ENCODE results near the gene TDP2. TPM values are rescaled to one million over a fixed set of nuclear protein-coding genes. Genes with fewer than 3 reads are reported as not detected.
"Not testable (repeated sequence)": the region's sequence is repeated elsewhere in the genome, so short reads cannot be mapped to it uniquely, and the experiment has no call there.

The TDP2 gene
- total RNA-seq, 2 donors from 2014 or later, result 46.0 to 60.2 TPM

- no peak for ATAC-seq
- peaks cover 5 to 7% of the 10 kb centered on the region in 2 donors for H3K36me3 Mint-ChIP-seq
- DNase-seq (ENCODE audit: low spot score in 2 of 2), result no peak
- H3K27ac Mint-ChIP-seq, result no peak overlapping the region
- H3K9me3 Mint-ChIP-seq, result no peaks in the 10 kb centered on the region
These were observed 23.9 kb upstream of the TDP2 start for GRCh38 chr6:24690593-24690992.

DNA sequence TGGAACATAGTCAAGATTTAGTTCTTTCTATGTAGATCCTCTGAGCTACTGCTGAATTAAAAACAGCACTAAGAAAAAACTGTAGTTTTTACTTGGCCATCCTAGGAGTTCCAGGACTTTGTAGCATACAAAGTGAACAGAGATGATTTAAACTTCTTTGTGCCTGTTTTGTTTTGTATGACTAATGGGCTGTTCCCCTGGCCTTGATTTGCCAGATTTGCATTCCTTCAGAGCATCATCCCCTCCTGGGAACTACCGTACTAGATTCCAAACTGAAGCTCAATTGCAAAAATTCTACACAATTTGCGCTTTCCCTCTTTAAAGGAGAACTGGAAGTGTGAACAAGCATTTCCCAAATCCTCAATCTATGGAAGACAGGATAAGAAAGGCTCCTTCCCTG lies 23.3 kb upstream of the TDP2 start:
- ATAC-seq (no peak), DNase-seq (ENCODE audit: low spot score in 2 of 2) (no peak)
- H3K36me3 Mint-ChIP-seq, result peaks cover 5 to 7% of the 10 kb centered on the region in 2 donors
- no peak overlapping the region for H3K27ac Mint-ChIP-seq
- H3K9me3 Mint-ChIP-seq, result no peaks in the 10 kb centered on the region

- no peak overlapping the region for H3K27ac Mint-ChIP-seq
- H3K36me3 Mint-ChIP-seq, result peaks cover 5 to 7% of the 10 kb centered on the region in 2 donors
- ATAC-seq, result no peak
- H3K9me3 Mint-ChIP-seq, result no peaks in the 10 kb centered on the region
- no peak for DNase-seq (ENCODE audit: low spot score in 2 of 2)
These were observed 20.2 kb upstream of the TDP2 start for GRCh38 chr6:24686946-24687345.

GRCh38 chr6:24686408-24686807 lies 19.7 kb upstream of the TDP2 start:
- Mint-ChIP-seq H3K9me3 (no peaks in the 10 kb centered on the region), H3K36me3 (peaks cover 5 to 7% of the 10 kb centered on the region in 2 donors), H3K27ac (no peak overlapping the region)
- ATAC-seq (no peak), DNase-seq (ENCODE audit: low spot score in 2 of 2) (no peak)

- Mint-ChIP-seq H3K9me3 (no peaks in the 10 kb centered on the region), H3K36me3 (peaks cover 5 to 7% of the 10 kb centered on the region in 2 donors), H3K27ac (no peak overlapping the region)
- ATAC-seq (no peak), DNase-seq (ENCODE audit: low spot score in 2 of 2) (no peak)
These were observed 16.9 kb upstream of the TDP2 start for GRCh38 chr6:24683297-24684296.

DNA sequence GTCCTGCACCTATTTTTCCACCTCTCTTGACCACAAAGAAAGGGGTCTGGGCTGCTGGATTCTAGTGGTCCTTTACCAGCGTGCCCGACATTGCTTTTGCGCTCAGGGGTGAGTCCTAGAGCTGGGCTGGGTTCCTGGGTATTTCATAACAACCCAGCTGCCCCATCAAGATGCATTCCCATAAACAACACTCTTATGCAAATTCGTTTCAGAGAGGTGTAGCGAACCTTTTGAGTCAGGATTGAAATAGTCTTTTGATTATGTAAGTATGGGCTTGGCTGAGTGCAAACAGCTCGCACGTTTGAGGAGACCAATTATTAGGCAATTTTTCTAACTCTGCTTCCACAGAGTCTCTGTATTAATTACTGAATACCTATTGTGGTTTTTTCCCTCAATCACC lies 13.9 kb upstream of the TDP2 start:
- DNase-seq (ENCODE audit: low spot score in 2 of 2) (no peak), ATAC-seq (no peak)
- no peak overlapping the region for H3K27ac Mint-ChIP-seq
- no peaks in the 10 kb centered on the region for H3K9me3 Mint-ChIP-seq
- H3K36me3 Mint-ChIP-seq, result no peaks in the 10 kb centered on the region

DNA sequence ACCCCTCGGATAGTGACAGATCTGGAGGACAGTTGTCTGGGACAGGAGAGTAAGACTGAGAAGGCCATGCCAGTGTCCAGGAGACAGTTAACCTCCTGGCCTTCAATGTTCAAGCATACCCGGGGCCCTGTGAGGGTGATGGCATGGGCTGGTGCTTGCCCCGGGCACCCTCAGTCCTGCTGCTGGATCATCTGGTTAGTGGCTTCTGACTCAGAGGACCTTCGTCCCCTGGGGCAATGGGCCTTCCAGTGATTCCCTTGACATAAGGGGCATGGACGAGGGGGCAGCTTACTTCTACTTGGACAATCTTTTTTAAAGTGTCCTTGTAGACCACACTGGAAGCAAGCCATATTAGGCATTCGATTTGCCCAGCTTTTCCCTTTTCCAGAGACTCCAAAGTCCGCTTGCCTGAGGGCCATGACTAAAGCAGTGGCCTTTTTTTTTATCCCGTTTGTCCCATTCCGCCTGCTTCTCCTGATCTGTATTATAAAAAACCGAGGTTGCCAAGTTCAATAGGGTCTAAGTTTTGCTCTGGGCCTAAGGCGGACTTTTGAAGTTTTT lies 12.2 kb upstream of the TDP2 start:
- not testable (repeated sequence) for DNase-seq (ENCODE audit: low spot score in 2 of 2); H3K36me3 Mint-ChIP-seq; ATAC-seq; H3K27ac Mint-ChIP-seq; H3K9me3 Mint-ChIP-seq

- ATAC-seq (no peak), DNase-seq (ENCODE audit: low spot score in 2 of 2) (no peak)
- H3K36me3 Mint-ChIP-seq, result peaks cover 18 to 41% of the 10 kb centered on the region in 2 donors
- peaks cover 8 to 15% of the 10 kb centered on the region in 2 donors for H3K9me3 Mint-ChIP-seq
- H3K27ac Mint-ChIP-seq, result no peak overlapping the region
These were observed 6.9 kb upstream of the TDP2 start for GRCh38 chr6:24673625-24674024.

DNA sequence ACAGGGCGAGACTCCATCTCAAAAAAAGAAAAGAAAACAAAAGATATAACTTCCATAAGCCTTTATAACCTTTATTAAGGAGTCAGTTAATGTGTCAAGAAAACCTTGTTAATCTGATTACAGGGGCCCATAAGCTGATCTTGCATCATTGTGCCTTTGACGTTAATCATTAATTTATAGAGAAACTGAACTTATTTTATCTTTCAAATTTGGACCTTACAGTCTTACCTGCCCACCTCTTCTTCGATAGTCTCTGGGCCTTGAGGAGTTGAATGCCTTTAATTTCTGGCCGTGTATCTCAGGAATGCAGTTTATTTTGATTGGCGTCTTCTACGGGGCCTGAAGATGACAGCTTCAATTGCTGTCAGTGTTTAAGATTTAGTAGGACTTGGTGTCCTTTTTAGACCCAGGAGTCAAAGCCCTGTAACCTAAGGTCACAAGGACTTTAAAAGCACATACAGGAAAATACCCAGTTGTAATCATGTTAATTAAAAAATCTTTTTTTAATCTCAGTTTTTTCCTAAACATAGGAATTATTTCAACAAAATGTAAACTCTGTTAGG lies 6.0 kb upstream of the TDP2 start:
- Mint-ChIP-seq H3K36me3 (peaks cover 18 to 41% of the 10 kb centered on the region in 2 donors), H3K27ac (no peak overlapping the region), H3K9me3 (peaks cover 8 to 15% of the 10 kb centered on the region in 2 donors)
- DNase-seq (ENCODE audit: low spot score in 2 of 2) (no peak), ATAC-seq (no peak)

GRCh38 chr6:24671077-24671476 lies 4.4 kb upstream of the TDP2 start:
- Mint-ChIP-seq H3K9me3 (peaks cover 8 to 15% of the 10 kb centered on the region in 2 donors), H3K36me3 (peaks cover 32 to 56% of the 10 kb centered on the region in 2 donors)
- ATAC-seq; DNase-seq (ENCODE audit: low spot score in 2 of 2); H3K27ac Mint-ChIP-seq: not testable (repeated sequence)

- H3K9me3 Mint-ChIP-seq, result peaks cover 8 to 15% of the 10 kb centered on the region in 2 donors
- H3K27ac Mint-ChIP-seq; ATAC-seq; DNase-seq (ENCODE audit: low spot score in 2 of 2): not testable (repeated sequence)
- H3K36me3 Mint-ChIP-seq, result peaks cover 38 to 58% of the 10 kb centered on the region in 2 donors
These were observed 3.8 kb upstream of the TDP2 start for GRCh38 chr6:24670492-24670891.

DNA sequence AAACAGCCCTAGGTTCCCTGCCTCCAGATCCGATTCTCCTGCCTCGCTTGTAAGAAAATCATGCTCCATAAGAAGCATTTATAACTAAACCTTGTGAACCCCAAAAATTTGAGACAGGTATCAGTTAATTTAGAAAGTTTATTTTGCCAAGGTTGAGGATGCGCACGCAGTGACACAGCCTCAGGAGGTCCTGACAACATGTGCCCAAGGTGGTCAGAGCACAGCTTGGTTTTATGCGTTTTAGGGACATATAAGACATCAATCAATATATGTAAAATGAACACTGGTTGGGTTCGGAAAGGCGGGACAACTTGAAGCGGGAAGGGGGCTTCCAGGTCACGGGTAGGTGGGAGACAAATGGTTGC lies 2.3 kb upstream of the TDP2 start:
- no peak for DNase-seq (ENCODE audit: low spot score in 2 of 2)
- peaks cover 49 to 63% of the 10 kb centered on the region in 2 donors for H3K36me3 Mint-ChIP-seq
- H3K27ac Mint-ChIP-seq, result peak overlapping the region in 1 of 2 donors; percentile 46
- ATAC-seq, result no peak
- peaks cover 8 to 15% of the 10 kb centered on the region in 2 donors for H3K9me3 Mint-ChIP-seq

- peaks cover 8 to 15% of the 10 kb centered on the region in 2 donors for H3K9me3 Mint-ChIP-seq
- H3K27ac Mint-ChIP-seq, result peak overlapping the region in 1 of 2 donors; percentile 97
- ATAC-seq; DNase-seq (ENCODE audit: low spot score in 2 of 2): not testable (repeated sequence)
- peaks cover 54 to 67% of the 10 kb centered on the region in 2 donors for H3K36me3 Mint-ChIP-seq
These were observed 1.6 kb upstream of the TDP2 start for GRCh38 chr6:24668066-24668996.

DNA sequence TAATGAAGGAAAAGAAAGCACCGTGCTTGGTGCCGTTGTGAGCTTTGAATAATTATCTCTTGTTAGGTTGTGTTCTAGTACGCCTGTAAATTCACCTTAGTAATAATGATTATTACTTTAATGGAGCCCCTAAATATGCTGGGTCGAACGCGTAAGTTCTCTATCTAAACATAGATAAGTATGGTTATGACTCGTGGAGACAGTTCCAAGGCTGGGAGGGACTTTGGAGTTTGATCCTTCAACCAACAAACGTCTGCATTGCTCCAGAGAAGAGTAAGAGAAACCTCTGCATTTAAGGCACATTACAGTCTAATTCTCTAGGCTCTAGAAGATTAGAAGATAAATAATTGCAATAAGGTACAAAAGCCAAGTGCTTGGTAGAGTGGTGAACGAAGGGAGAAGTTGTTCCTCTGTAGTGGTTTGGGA lies 692 bp upstream of the TDP2 start:
- H3K27ac Mint-ChIP-seq, result peak overlapping the region; percentile 97 to 99
- peaks cover 54 to 68% of the 10 kb centered on the region in 2 donors for H3K36me3 Mint-ChIP-seq
- peaks cover 5 to 11% of the 10 kb centered on the region in 2 donors for H3K9me3 Mint-ChIP-seq
- DNase-seq (ENCODE audit: low spot score in 2 of 2), result no peak
- no peak for ATAC-seq

DNA sequence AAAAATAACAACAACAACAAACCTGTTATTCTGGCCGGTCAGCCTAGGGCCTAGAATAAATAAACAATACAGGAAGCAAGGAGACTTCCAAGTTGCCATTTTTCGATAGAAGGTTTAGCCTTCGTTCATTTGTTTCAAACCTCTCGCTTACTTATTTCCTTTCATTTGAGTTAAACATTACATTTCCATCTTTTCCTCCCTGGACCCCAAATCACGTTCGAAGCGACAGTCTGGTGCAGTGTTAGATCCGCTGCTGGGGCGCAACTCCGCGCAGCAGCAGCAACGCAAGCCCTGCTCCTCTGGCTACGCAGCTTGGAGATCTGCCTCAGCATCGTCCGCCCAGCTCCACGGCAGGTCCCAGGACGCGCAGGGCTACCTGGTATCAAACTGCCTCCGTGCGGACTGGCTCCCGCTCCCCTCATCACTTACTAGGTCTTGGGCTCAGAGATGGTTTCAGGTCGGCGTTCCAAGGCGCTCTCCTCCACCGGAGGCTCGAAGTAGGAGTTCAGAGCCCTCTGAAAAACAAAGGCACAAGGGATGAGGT lies 530 bp downstream of the TDP2 start:
- peaks cover 4 to 11% of the 10 kb centered on the region in 2 donors for H3K9me3 Mint-ChIP-seq
- ATAC-seq, result peak; percentile 45 to 63

More for the DNA sequence above, 530 bp downstream of the TDP2 start:
- H3K27ac Mint-ChIP-seq, result peak overlapping the region; percentile 97 to 99
- peak in 1 of 2 donors; percentile 51 for DNase-seq (ENCODE audit: low spot score in 2 of 2)
- H3K36me3 Mint-ChIP-seq, result peaks cover 54 to 70% of the 10 kb centered on the region in 2 donors

Measured in activated naive CD4-positive, alpha-beta T cell treated with anti-CD3 and anti-CD28 coated beads, Interleukin-2, amount 50 U/mL, for 72 hours (primary cell).